ENCODE measurements around the gene BAIAP2L1. TPM values are rescaled to one million over a fixed set of nuclear protein-coding genes. Genes with fewer than 3 reads are reported as not detected.
A peak's percentile ranks its signal among the peaks of the same experiment; 100 is the strongest.

The BAIAP2L1 gene
- total and polyA plus RNA-seq, 9 of the 15 experiments (the other 6 are each of a cell fraction or from before 2014, with no cell fraction given): 4.2 to 29.8 (median 15.5) TPM

DNA sequence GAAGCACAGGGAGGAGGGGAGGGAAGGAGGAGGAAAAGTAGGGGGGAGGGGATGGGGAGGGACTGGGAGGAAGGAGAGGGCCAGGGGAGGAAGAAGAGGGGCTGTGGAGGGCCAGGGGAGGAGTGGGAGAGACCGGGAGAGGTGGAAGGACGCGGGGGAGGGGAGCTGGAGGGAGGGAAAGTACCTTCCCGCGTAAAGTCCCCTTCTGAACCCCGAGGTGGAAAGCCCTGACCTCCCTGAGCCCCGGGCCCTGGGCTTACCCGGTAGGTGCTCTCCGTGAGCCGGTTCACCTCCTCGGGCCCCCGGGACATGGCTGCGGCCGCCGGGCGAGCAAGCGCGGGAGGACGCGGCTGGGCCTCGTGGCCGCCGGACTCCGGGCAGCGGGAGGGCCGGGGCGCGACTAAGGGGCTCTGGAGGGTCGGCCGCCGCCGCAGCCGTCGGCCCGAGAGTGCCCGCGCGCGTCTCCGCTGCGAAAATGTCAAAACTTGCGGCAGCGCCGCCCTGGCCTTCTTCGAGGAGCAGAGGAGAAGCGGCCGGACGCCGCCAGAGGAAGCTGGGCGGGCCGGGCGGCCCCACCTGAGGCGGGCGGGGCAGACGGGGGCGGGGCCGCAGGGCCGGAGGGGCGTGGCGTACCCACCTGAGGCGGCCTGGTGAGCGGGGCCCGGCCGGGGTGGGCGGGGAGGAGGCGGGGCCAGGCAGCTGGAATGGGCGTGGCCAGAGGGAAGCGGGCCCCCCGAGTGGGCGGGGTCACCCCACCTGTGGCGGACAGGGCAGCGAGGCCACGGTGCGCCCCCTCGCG, at the start of gene BAIAP2L1 (continued):
- no peak for TF ChIP-seq BRF2 (IDR thresholded peaks at IDR 0.05; ENCODE audit: borderline replicate concordance, insufficient read depth, insufficient read length)
- TF ChIP-seq, protein P1, sequence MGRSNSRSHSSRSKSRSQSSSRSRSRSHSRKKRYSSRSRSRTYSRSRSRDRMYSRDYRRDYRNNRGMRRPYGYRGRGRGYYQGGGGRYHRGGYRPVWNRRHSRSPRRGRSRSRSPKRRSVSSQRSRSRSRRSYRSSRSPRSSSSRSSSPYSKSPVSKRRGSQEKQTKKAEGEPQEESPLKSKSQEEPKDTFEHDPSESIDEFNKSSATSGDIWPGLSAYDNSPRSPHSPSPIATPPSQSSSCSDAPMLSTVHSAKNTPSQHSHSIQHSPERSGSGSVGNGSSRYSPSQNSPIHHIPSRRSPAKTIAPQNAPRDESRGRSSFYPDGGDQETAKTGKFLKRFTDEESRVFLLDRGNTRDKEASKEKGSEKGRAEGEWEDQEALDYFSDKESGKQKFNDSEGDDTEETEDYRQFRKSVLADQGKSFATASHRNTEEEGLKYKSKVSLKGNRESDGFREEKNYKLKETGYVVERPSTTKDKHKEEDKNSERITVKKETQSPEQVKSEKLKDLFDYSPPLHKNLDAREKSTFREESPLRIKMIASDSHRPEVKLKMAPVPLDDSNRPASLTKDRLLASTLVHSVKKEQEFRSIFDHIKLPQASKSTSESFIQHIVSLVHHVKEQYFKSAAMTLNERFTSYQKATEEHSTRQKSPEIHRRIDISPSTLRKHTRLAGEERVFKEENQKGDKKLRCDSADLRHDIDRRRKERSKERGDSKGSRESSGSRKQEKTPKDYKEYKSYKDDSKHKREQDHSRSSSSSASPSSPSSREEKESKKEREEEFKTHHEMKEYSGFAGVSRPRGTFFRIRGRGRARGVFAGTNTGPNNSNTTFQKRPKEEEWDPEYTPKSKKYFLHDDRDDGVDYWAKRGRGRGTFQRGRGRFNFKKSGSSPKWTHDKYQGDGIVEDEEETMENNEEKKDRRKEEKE (IDR thresholded peaks at IDR 0.05; ENCODE audit: borderline replicate concordance in 1 of 2, control insufficient read depth in 1 of 2, low read depth in 2 of 2, low read length in 1 of 2): no peak
- TF ChIP-seq SREBF2 (CRISPR knock-in tag; IDR thresholded peaks at IDR 0.05): no peak
- no peak for TF ChIP-seq ZNF165 (CRISPR knock-in tag; IDR thresholded peaks at IDR 0.05; ENCODE audit: borderline replicate concordance)
- no peak for TF ChIP-seq PBX2 (CRISPR knock-in tag; IDR thresholded peaks at IDR 0.05; ENCODE audit: low read depth)
- no peak for TF ChIP-seq PBX2 (tag; conservative IDR thresholded peaks at IDR 0.05; ENCODE audit: low read depth)
- no peak for TF ChIP-seq EHMT2 (IDR thresholded peaks at IDR 0.05)
- TF ChIP-seq TSC22D4 (tag; IDR thresholded peaks at IDR 0.05): no peak
- peak in 1 of 2 experiments; percentile 55; a peak in 1 of 4 replicates for TF ChIP-seq SRF (CRISPR knock-in tag; IDR thresholded peaks at IDR 0.05)
- no peak for TF ChIP-seq PHF21A (IDR thresholded peaks at IDR 0.05; ENCODE audit: borderline replicate concordance, low read depth)
- TF ChIP-seq XRCC3 (IDR thresholded peaks at IDR 0.05): no peak
- TF ChIP-seq XRCC4 (IDR thresholded peaks at IDR 0.05; ENCODE audit: extremely low read depth, insufficient read depth, insufficient read length): no peak
- no peak for TF ChIP-seq ZFP36 (IDR thresholded peaks at IDR 0.05; ENCODE audit: low read depth, low read length, partially characterized antibody)
- TF ChIP-seq POU5F1 (IDR thresholded peaks at IDR 0.05; ENCODE audit: borderline replicate concordance, low read depth, low read length, partially characterized antibody): no peak
- TF ChIP-seq NR4A1 (CRISPR knock-in tag; IDR thresholded peaks at IDR 0.05): no peak
- TF ChIP-seq NR4A1 (tag; IDR thresholded peaks at IDR 0.05): no peak
- no peak for TF ChIP-seq MYBL2 (IDR thresholded peaks at IDR 0.05; ENCODE audit: low read depth)
- TF ChIP-seq MYBL2 (CRISPR knock-in tag; IDR thresholded peaks at IDR 0.05; ENCODE audit: borderline replicate concordance): no peak
- TF ChIP-seq NR2F6 (CRISPR knock-in tag; IDR thresholded peaks at IDR 0.05): no peak
- TF ChIP-seq MCM2 (IDR thresholded peaks at IDR 0.05; ENCODE audit: low read depth): no peak
- no peak for TF ChIP-seq TRIM24 (IDR thresholded peaks at IDR 0.05)
- no peak for TF ChIP-seq NEUROD1 (IDR thresholded peaks at IDR 0.05; ENCODE audit: borderline replicate concordance, low read depth, low read length, partially characterized antibody)
